ENCODE measurements around the gene NEGR1.
A peak's percentile ranks its signal among the peaks of the same experiment; 100 is the strongest.

The NEGR1 gene

GRCh38 chr1:72286401-72286800 is 4.1 kb upstream of the NEGR1 start:
- no peak for DNase-seq (ENCODE audit: low read depth, low spot score)
- in situ Hi-C loops (cut with HindIII; ENCODE audit: low sequenced_read_pairs), result no loop called here
- H3K4me3 ChIP-seq (ENCODE audit: low read depth, low read length), result no peak overlapping the region
- no peak for TF ChIP-seq CTCF (IDR thresholded peaks at IDR 0.05; ENCODE audit: low read depth, low read length)

- peak overlapping the region; percentile 82 for H3K4me3 ChIP-seq (ENCODE audit: low read depth, low read length)
- DNase-seq (ENCODE audit: low read depth, low spot score), result no peak
- in situ Hi-C loops (cut with HindIII; ENCODE audit: low sequenced_read_pairs), result no loop called here
- TF ChIP-seq CTCF (IDR thresholded peaks at IDR 0.05; ENCODE audit: low read depth, low read length), result no peak
These were observed 2.7 kb upstream of the NEGR1 start for GRCh38 chr1:72285074-72285425.

- DNase-seq (ENCODE audit: low read depth, low spot score), result peak; percentile 97
- in situ Hi-C loops (cut with HindIII; ENCODE audit: low sequenced_read_pairs), result no loop called here
- TF ChIP-seq CTCF (IDR thresholded peaks at IDR 0.05; ENCODE audit: low read depth, low read length), result no peak
- H3K4me3 ChIP-seq (ENCODE audit: low read depth, low read length), result peak overlapping the region; percentile 82
These were observed 2.2 kb upstream of the NEGR1 start for GRCh38 chr1:72284348-72285073.

- peak; percentile 74 for DNase-seq (ENCODE audit: low read depth, low spot score)
- no peak for TF ChIP-seq CTCF (IDR thresholded peaks at IDR 0.05; ENCODE audit: low read depth, low read length)
- in situ Hi-C loops (cut with HindIII; ENCODE audit: low sequenced_read_pairs), result no loop called here
- H3K4me3 ChIP-seq (ENCODE audit: low read depth, low read length), result peak overlapping the region; percentile 82
These were observed 1.7 kb upstream of the NEGR1 start for GRCh38 chr1:72284084-72284347.

- no peak for TF ChIP-seq CTCF (IDR thresholded peaks at IDR 0.05; ENCODE audit: low read depth, low read length)
- in situ Hi-C loops (cut with HindIII; ENCODE audit: low sequenced_read_pairs), result no loop called here
- peak overlapping the region; percentile 82 for H3K4me3 ChIP-seq (ENCODE audit: low read depth, low read length)
- DNase-seq (ENCODE audit: low read depth, low spot score), result peak; percentile 86
These were observed 1.2 kb upstream of the NEGR1 start for GRCh38 chr1:72283307-72284083.

- no peak for TF ChIP-seq CTCF (IDR thresholded peaks at IDR 0.05; ENCODE audit: low read depth, low read length)
- H3K4me3 ChIP-seq (ENCODE audit: low read depth, low read length), result peak overlapping the region; percentile 82
- in situ Hi-C loops (cut with HindIII; ENCODE audit: low sequenced_read_pairs), result no loop called here
- DNase-seq (ENCODE audit: low read depth, low spot score), result no peak
These were observed 625 bp upstream of the NEGR1 start for GRCh38 chr1:72283022-72283306.
